Loucy (cell line): ENCODE data around the gene MCEE.
"Not testable (repeated sequence)": the region's sequence is repeated elsewhere in the genome, so short reads cannot be mapped to it uniquely, and the experiment has no call there.

ENCODE experiments used
- H2AFZ ChIP-seq: fragments of 200-600 bp; sonication (generic); 2 replicates; pipeline ENCODE4 v1.6.0; 2016; ENCODE audit warnings: antibody characterized with exemption, mild to moderate bottlenecking, low read length, moderate library complexity
- H3F3A ChIP-seq: fragments of 200-600 bp; 2 replicates; pipeline ENCODE4 v1.6.0; 2016; ENCODE audit warnings: antibody characterized with exemption, low read depth, mild to moderate bottlenecking
- H3K27me3 ChIP-seq: fragments of 200-600 bp; sonication (generic); 2 replicates; pipeline ENCODE4 v1.6.1; 2014; ENCODE audit warnings: low read length, mild to moderate bottlenecking; ENCODE audit not compliant: insufficient read depth, poor library complexity, severe bottlenecking
- H3K36me3 ChIP-seq: fragments of 200-600 bp; sonication (generic); 2 replicates; pipeline ENCODE4 v1.6.1; 2016; ENCODE audit warnings: low read length; ENCODE audit not compliant: insufficient read depth
- H3K4me1 ChIP-seq: fragments of 200-600 bp; sonication (generic); 2 replicates; pipeline ENCODE4 v1.5.1; 2014; ENCODE audit warnings: low read length, mild to moderate bottlenecking; ENCODE audit not compliant: insufficient read depth, poor library complexity, severe bottlenecking
- H3K4me2 ChIP-seq: fragments of 200-600 bp; sonication (generic); 2 replicates; pipeline ENCODE4 v1.6.0; 2014; ENCODE audit warnings: antibody characterized with exemption, low read length, low read depth, mild to moderate bottlenecking; ENCODE audit not compliant: poor library complexity, severe bottlenecking
- H3K4me3 ChIP-seq: fragments of 200-600 bp; sonication (generic); 2 replicates; pipeline ENCODE4 v1.5.1; 2014; ENCODE audit warnings: low read length, mild to moderate bottlenecking, mixed read lengths; ENCODE audit not compliant: poor library complexity, severe bottlenecking
- H3K79me2 ChIP-seq: fragments of 200-600 bp; sonication (generic); 2 replicates; pipeline ENCODE4 v1.6.1; 2014; ENCODE audit warnings: low read length; ENCODE audit not compliant: insufficient read depth
- H3K9ac ChIP-seq: fragments of 200-600 bp; sonication (generic); 2 replicates; pipeline ENCODE4 v1.6.0; 2014; ENCODE audit warnings: mild to moderate bottlenecking, low read depth, low read length, moderate library complexity; ENCODE audit not compliant: poor library complexity, severe bottlenecking
- H3K9me2 ChIP-seq: fragments of 200-600 bp; sonication (generic); replicated peaks from 2 replicates; pipeline ENCODE4 v1.6.1; 2016; ENCODE audit warnings: low read depth, low read length, mixed read lengths
- H3K9me3 ChIP-seq: fragments of 200-600 bp; sonication (generic); 2 replicates; pipeline ENCODE4 v1.6.1; 2014; ENCODE audit warnings: mild to moderate bottlenecking, antibody characterized with exemption, low read length, low read depth; ENCODE audit not compliant: insufficient read depth
- H4K20me1 ChIP-seq: fragments of 200-600 bp; sonication (generic); 2 replicates; pipeline ENCODE4 v1.6.0; 2014; ENCODE audit warnings: antibody characterized with exemption, low read length, mild to moderate bottlenecking; ENCODE audit not compliant: insufficient read depth, poor library complexity, severe bottlenecking
- CTCF ChIP-seq: fragments of 200-600 bp; sonication (generic); conservative IDR thresholded peaks from 2 replicates; pipeline ENCODE4 v1.5.1; 2014; ENCODE audit warnings: mild to moderate bottlenecking, antibody characterized with exemption, low read length
- EZH2phosphoT487 ChIP-seq: fragments of 200-600 bp; IDR thresholded peaks from 2 replicates; pipeline ENCODE4 v1.6.1; 2018; ENCODE audit warnings: antibody characterized with exemption, mild to moderate bottlenecking, moderate library complexity, borderline replicate concordance

The MCEE gene

GRCh38 chr2:71100195-71100964 is 29.6 kb downstream of the MCEE start:
- Histone ChIP-seq H3K36me3 (no peaks in the 10 kb centered on the region), H3K79me2 (no peaks in the 10 kb centered on the region), H3K4me3 (no peak overlapping the region), H4K20me1 (no peaks in the 10 kb centered on the region), H2AFZ (peak overlapping the region; percentile 96), H3K4me2 (peak overlapping the region; percentile 45), H3K9me2 (no peaks in the 10 kb centered on the region), H3F3A (no peaks in the 10 kb centered on the region), H3K27me3 (no peaks in the 10 kb centered on the region), H3K9ac (no peak overlapping the region), H3K9me3 (no peaks in the 10 kb centered on the region), H3K4me1 (no peaks in the 10 kb centered on the region)
- TF ChIP-seq CTCF (peak; percentile 85), EZH2phosphoT487 (no peak)

- H3K4me2 ChIP-seq = not testable (repeated sequence)
Measured at GRCh38 chr2:71092491-71093260, 37.4 kb downstream of the MCEE start.

GRCh38 chr2:71091808-71092207 is 38.2 kb downstream of the MCEE start:
- not testable (repeated sequence) for H2AFZ ChIP-seq, H3K9me2 ChIP-seq

More at GRCh38 chr2:71092491-71093260, 37.4 kb downstream of the MCEE start:
- not testable (repeated sequence) for H3K9ac ChIP-seq, H3K4me3 ChIP-seq, H3K36me3 ChIP-seq, H3K9me3 ChIP-seq, H3F3A ChIP-seq, H3K9me2 ChIP-seq, H3K4me1 ChIP-seq, H3K27me3 ChIP-seq, H2AFZ ChIP-seq, H3K79me2 ChIP-seq, H4K20me1 ChIP-seq

GRCh38 chr2:71089475-71089874 is 40.6 kb downstream of the MCEE start:
- H3K4me1 ChIP-seq, H3K9ac ChIP-seq, H3K4me2 ChIP-seq, H3K36me3 ChIP-seq, H3K4me3 ChIP-seq, H3K9me3 ChIP-seq, H2AFZ ChIP-seq, H4K20me1 ChIP-seq, H3K27me3 ChIP-seq, H3K9me2 ChIP-seq, H3K79me2 ChIP-seq, H3F3A ChIP-seq: not testable (repeated sequence)

More at GRCh38 chr2:71091808-71092207, 38.2 kb downstream of the MCEE start:
- H3K4me1 ChIP-seq, H3K36me3 ChIP-seq, H3K79me2 ChIP-seq, H3K4me3 ChIP-seq, H3K4me2 ChIP-seq, H3F3A ChIP-seq, H3K9me3 ChIP-seq, H3K27me3 ChIP-seq, H4K20me1 ChIP-seq, H3K9ac ChIP-seq: not testable (repeated sequence)

GRCh38 chr2:71085325-71086003 is 44.6 kb downstream of the MCEE start:
- not testable (repeated sequence) for H3K4me1 ChIP-seq, H3F3A ChIP-seq, H3K4me3 ChIP-seq, H3K9me2 ChIP-seq, H3K36me3 ChIP-seq, H3K9ac ChIP-seq, H3K79me2 ChIP-seq, H2AFZ ChIP-seq, H4K20me1 ChIP-seq, H3K27me3 ChIP-seq, H3K9me3 ChIP-seq, H3K4me2 ChIP-seq

GRCh38 chr2:71083752-71084312 is 46.2 kb downstream of the MCEE start:
- H2AFZ ChIP-seq = not testable (repeated sequence)

More at GRCh38 chr2:71083752-71084312, 46.2 kb downstream of the MCEE start:
- not testable (repeated sequence) for H3K4me3 ChIP-seq, H4K20me1 ChIP-seq, H3K79me2 ChIP-seq, H3K27me3 ChIP-seq, H3K36me3 ChIP-seq, H3K9me3 ChIP-seq, H3K9me2 ChIP-seq, H3F3A ChIP-seq, H3K9ac ChIP-seq, H3K4me2 ChIP-seq, H3K4me1 ChIP-seq
